OCI-LY3 (cell line): ENCODE results near the gene CIT.

Source experiments
- CTCF ChIP-seq: fragments of 200-600, 300-600 bp; sonication (generic); IDR thresholded peaks from 2 replicates; pipeline ENCODE4 v1.5.1; 2014; ENCODE audit warnings: antibody characterized with exemption, low read length, low read depth
- EZH2phosphoT487 ChIP-seq: fragments of 200-600 bp; shearing (Covaris generic); IDR thresholded peaks from 2 replicates; pipeline ENCODE4 v1.6.1; 2018; ENCODE audit warnings: antibody characterized with exemption, mixed run types, low read depth

GRCh38 chr12:119749666-119750065, 127.5 kb downstream of the CIT start:
- no peak for TF ChIP-seq CTCF
- no peak for TF ChIP-seq EZH2phosphoT487
